HepG2 (cell line): ENCODE measurements around the gene CACNA1I. TPM values are rescaled to one million over a fixed set of nuclear protein-coding genes. Genes with fewer than 3 reads are reported as not detected.

Source experiments
- BRD4 ChIP-seq: sonication (generic); formaldehyde crosslinking; IDR thresholded peaks from 2 replicates; pipeline ENCODE4 v1.4.0; 2020; ENCODE audit warnings: missing genetic modification reagents
- HNRNPLL ChIP-seq: fragments of 200-400 bp; formaldehyde crosslinking; IDR thresholded peaks from 2 replicates; pipeline ENCODE4 v1.6.1; 2017; ENCODE audit warnings: mild to moderate bottlenecking, low read depth, low read length; ENCODE audit not compliant: poor library complexity, severe bottlenecking
- JUNB ChIP-seq: sonication (generic); formaldehyde crosslinking; IDR thresholded peaks from 2 replicates; pipeline ENCODE4 v1.8.0; 2022; ENCODE audit warnings: missing genetic modification reagents, mild to moderate bottlenecking, borderline replicate concordance
- MTA1 ChIP-seq: sonication (generic); formaldehyde crosslinking; IDR thresholded peaks from 2 replicates; pipeline ENCODE4 v1.4.0; 2020; ENCODE audit warnings: missing genetic modification reagents, mild to moderate bottlenecking, borderline replicate concordance
- NFE2L1 ChIP-seq: sonication (generic); formaldehyde crosslinking; IDR thresholded peaks from 2 replicates; pipeline ENCODE4 v1.4.0; 2020; ENCODE audit warnings: missing genetic modification reagents, mild to moderate bottlenecking, borderline replicate concordance
- PHB2 ChIP-seq: fragments of 450-650 bp; IDR thresholded peaks from 2 replicates; pipeline ENCODE4 v1.6.1; 2018; ENCODE audit not compliant: partially characterized antibody
- RBFOX2 ChIP-seq: fragments of 200-400 bp; formaldehyde crosslinking; IDR thresholded peaks from 2 replicates; pipeline ENCODE4 v1.6.1; 2017; ENCODE audit warnings: low read depth, mild to moderate bottlenecking, low read length
- REL ChIP-seq: sonication (generic); formaldehyde crosslinking; conservative IDR thresholded peaks from 2 replicates; pipeline ENCODE4 v1.8.0; 2022; ENCODE audit warnings: mild to moderate bottlenecking, missing genetic modification reagents, moderate library complexity
- RFX5 ChIP-seq: IDR thresholded peaks from 2 replicates; pipeline ENCODE4 v1.6.1; 2011; ENCODE audit warnings: low read depth, low read length, improper control_type of control experiment
- RFXAP ChIP-seq: sonication (generic); formaldehyde crosslinking; IDR thresholded peaks from 2 replicates; pipeline ENCODE4 v1.4.0; 2020; ENCODE audit warnings: missing genetic modification reagents, borderline replicate concordance
- SMAD3 ChIP-seq: sonication (generic); formaldehyde crosslinking; IDR thresholded peaks from 2 replicates; pipeline ENCODE4 v1.4.0; 2020; ENCODE audit warnings: missing genetic modification reagents
- TEAD3 ChIP-seq: optimal IDR thresholded peaks from 2 replicates; pipeline ENCODE3; 2016; ENCODE audit warnings: borderline replicate concordance
- ZFP36 ChIP-seq: fragments of 150-350 bp; IDR thresholded peaks from 2 replicates; pipeline ENCODE4 v1.6.1; 2018; ENCODE audit warnings: borderline replicate concordance, low read length, low read depth; ENCODE audit not compliant: partially characterized antibody
- ZFP90 ChIP-seq: sonication (generic); formaldehyde crosslinking; IDR thresholded peaks from 2 replicates; pipeline ENCODE4 v1.8.0; 2022; ENCODE audit warnings: missing genetic modification reagents, mild to moderate bottlenecking, inconsistent platforms, borderline replicate concordance
- ZNF484 ChIP-seq: sonication (generic); formaldehyde crosslinking; IDR thresholded peaks from 2 replicates; pipeline ENCODE4 v1.5.1; 2020; ENCODE audit warnings: mild to moderate bottlenecking, low read depth, missing genetic modification reagents, borderline replicate concordance
- ZNF549 ChIP-seq: sonication (generic); formaldehyde crosslinking; IDR thresholded peaks from 2 replicates; pipeline ENCODE4 v1.5.0; 2020; ENCODE audit warnings: missing genetic modification reagents
- ZNF607 ChIP-seq: sonication (generic); formaldehyde crosslinking; IDR thresholded peaks from 2 replicates; pipeline ENCODE4 v1.5.1; 2020; ENCODE audit warnings: missing genetic modification reagents, mild to moderate bottlenecking, borderline replicate concordance
- ZNF768 ChIP-seq: sonication (generic); formaldehyde crosslinking; IDR thresholded peaks from 2 replicates; pipeline ENCODE4 v1.4.0; 2020; ENCODE audit warnings: missing genetic modification reagents
- polyA plus RNA-seq, 8 experiments: library from polyadenylated mRNA; depleted of rRNA in 3 of 8; stranded (reverse) in 7 of 8; unstranded in 1 of 8; fragments of >200 nt; fragmentation: Illumina TruSeq in 4 of 8; extraction: Trizol in 4 of 8; gene quantifications; 2 replicates each; pipeline versions ENCODE4 v1.2.1 to v1.2.3, GENCODE V29; 2011 to 2016; ENCODE audit warnings: low read depth in 4 of 8, missing spikeins in 1 of 8, mixed read lengths in 1 of 8; ENCODE audit not compliant: insufficient read depth in 1 of 8
- total RNA-seq, 5 experiments: library from RNA; depleted of rRNA; stranded (reverse); fragments of >200 nt; fragmentation: Illumina TruSeq; extraction: Trizol; gene quantifications; 2 replicates each; pipeline ENCODE4 v1.2.3, GENCODE V29; 2016; ENCODE audit warnings: low read depth in 1 of 5
- TF ChIP-seq, protein P1 (sequence below): sonication (generic); formaldehyde crosslinking; IDR thresholded peaks from 2 replicates; pipeline ENCODE4 v1.8.0; 2022; ENCODE audit warnings: missing genetic modification reagents, mild to moderate bottlenecking, inconsistent platforms, borderline replicate concordance
- TF ChIP-seq, protein P2 (sequence below): sonication (generic); formaldehyde crosslinking; IDR thresholded peaks from 2 replicates; pipeline ENCODE4 v1.4.0; 2020; ENCODE audit warnings: missing genetic modification reagents, borderline replicate concordance
- TF ChIP-seq, protein P3 (sequence below): sonication (generic); formaldehyde crosslinking; IDR thresholded peaks from 2 replicates; pipeline ENCODE4 v1.5.1; 2020; ENCODE audit warnings: mild to moderate bottlenecking, missing genetic modification reagents, borderline replicate concordance

The CACNA1I gene
- total and polyA plus RNA-seq, 2 of the 13 experiments (the other 11 are each of a cell fraction or from before 2014, with no cell fraction given), result not detected

DNA sequence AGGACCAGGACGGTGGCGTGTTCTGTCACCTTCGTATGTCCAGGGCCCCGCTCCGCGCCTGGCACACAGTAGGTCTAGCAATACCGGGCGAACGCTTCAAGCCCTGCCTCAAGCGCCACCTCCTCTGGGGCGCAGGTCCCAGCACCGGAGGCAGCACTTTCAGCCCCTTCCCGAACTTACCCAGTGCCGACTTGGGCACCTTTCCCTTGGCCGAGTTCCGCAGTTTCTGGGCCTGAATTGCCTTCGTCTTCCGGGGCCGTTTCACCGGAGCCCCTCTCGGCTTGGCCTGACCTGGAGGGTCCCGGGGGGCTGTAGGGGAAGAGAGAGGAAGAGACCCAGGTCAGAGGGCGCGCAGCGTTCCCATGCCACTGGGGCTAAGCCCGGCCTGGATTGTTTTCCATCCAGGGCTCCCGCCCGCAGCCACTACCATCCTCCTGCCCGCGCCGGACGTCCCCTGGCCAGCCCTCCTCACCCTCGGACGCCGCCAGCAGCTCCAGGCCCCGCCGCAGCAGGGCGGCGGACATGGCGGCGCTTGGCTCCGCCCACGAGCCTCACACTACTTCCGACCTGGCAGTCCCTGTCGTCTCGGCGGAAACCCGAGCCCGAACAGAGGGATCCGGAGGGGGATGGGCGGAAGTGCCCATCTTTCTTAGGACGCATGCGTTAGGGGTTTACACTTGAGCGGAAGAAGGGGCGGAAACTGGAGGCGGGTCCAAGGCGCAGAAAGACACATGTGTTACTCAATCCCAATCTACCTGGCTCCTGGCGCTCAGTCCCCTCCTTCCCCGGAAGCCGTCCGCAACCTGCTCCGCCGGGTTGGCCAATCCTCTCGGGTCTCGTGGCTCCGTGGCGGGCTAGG is 38.1 kb upstream of the CACNA1I start, which contains the start of gene RPS19BP1 (continued):
- peak; percentile 91 for TF ChIP-seq ZNF607 (CRISPR knock-in tag)
- TF ChIP-seq REL (CRISPR knock-in tag), result no peak
- peak; percentile 69 for TF ChIP-seq NFE2L1 (CRISPR knock-in tag)
- no peak for TF ChIP-seq JUNB (CRISPR knock-in tag)
- no peak for TF ChIP-seq ZNF484 (CRISPR knock-in tag)
- TF ChIP-seq ZFP90 (CRISPR knock-in tag), result peak; percentile 39; the same call in 1 of the 2 replicates
- peak; percentile 64; the same call in 1 of the 2 replicates for TF ChIP-seq BRD4 (CRISPR knock-in tag)
- TF ChIP-seq ZNF768 (CRISPR knock-in tag), result peak; percentile 72; the same call in 1 of the 2 replicates
- peak; percentile 61 for TF ChIP-seq SMAD3
- TF ChIP-seq ZFP36, result no peak
- TF ChIP-seq, protein P1, sequence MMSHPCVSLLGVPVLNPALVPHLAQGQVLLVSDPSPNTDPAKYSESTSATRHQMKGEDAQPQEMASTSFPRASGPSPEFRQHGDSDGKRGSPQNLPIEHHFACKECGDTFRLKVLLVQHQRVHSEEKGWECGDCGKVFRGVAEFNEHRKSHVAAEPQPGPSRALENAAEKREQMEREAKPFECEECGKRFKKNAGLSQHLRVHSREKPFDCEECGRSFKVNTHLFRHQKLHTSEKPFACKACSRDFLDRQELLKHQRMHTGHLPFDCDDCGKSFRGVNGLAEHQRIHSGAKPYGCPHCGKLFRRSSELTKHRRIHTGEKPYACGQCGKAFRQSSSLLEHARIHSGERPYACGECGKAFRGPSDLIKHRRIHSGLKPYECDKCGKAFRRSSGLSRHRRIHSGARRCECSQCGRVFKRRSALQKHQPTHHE (CRISPR knock-in tag), result no peak; the same call in 1 of the 2 replicates
- no peak for TF ChIP-seq PHB2
- peak; percentile 33; the same call in 1 of the 2 replicates for TF ChIP-seq RFX5
- TF ChIP-seq, protein P2, sequence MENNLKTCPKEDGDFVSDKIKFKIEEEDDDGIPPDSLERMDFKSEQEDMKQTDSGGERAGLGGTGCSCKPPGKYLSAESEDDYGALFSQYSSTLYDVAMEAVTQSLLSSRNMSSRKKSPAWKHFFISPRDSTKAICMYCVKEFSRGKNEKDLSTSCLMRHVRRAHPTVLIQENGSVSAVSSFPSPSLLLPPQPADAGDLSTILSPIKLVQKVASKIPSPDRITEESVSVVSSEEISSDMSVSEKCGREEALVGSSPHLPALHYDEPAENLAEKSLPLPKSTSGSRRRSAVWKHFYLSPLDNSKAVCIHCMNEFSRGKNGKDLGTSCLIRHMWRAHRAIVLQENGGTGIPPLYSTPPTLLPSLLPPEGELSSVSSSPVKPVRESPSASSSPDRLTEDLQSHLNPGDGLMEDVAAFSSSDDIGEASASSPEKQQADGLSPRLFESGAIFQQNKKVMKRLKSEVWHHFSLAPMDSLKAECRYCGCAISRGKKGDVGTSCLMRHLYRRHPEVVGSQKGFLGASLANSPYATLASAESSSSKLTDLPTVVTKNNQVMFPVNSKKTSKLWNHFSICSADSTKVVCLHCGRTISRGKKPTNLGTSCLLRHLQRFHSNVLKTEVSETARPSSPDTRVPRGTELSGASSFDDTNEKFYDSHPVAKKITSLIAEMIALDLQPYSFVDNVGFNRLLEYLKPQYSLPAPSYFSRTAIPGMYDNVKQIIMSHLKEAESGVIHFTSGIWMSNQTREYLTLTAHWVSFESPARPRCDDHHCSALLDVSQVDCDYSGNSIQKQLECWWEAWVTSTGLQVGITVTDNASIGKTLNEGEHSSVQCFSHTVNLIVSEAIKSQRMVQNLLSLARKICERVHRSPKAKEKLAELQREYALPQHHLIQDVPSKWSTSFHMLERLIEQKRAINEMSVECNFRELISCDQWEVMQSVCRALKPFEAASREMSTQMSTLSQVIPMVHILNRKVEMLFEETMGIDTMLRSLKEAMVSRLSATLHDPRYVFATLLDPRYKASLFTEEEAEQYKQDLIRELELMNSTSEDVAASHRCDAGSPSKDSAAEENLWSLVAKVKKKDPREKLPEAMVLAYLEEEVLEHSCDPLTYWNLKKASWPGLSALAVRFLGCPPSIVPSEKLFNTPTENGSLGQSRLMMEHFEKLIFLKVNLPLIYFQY (CRISPR knock-in tag), result 0 out of 2 replicates have a peak, but pooled peaks have one; percentile 8
- peak; percentile 76 for TF ChIP-seq HNRNPLL
- peak; percentile 52; the same call in 1 of the 2 replicates for TF ChIP-seq RFXAP (CRISPR knock-in tag)
- TF ChIP-seq MTA1, result peak; percentile 53; the same call in 1 of the 2 replicates
- TF ChIP-seq RBFOX2, result peak; percentile 95
- no peak for TF ChIP-seq ZNF549 (CRISPR knock-in tag)
- TF ChIP-seq TEAD3 (CRISPR knock-in tag), result peak; percentile 26
- TF ChIP-seq, protein P3, sequence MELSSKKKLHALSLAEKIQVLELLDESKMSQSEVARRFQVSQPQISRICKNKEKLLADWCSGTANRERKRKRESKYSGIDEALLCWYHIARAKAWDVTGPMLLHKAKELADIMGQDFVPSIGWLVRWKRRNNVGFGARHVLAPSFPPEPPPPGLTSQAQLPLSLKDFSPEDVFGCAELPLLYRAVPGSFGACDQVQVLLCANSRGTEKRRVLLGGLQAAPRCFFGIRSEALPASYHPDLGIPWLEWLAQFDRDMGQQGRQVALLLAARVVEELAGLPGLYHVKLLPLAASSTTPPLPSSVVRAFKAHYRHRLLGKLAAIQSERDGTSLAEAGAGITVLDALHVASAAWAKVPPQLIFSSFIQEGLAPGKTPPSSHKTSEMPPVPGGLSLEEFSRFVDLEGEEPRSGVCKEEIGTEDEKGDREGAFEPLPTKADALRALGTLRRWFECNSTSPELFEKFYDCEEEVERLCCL (CRISPR knock-in tag), result no peak
